GM23338 (cell line): ENCODE results near the gene CHCHD6. TPM values are rescaled to one million over a fixed set of nuclear protein-coding genes. Genes with fewer than 3 reads are reported as not detected.

Experiments
- ATAC-seq: fragments of 200-7000 bp; cut with Tn5 transposase; 3 replicates; pipeline ENCODE4 v1.9.1; 2020
- DNase-seq: peaks from one replicate; pipeline ENCODE4 v3.0.0-alpha.2; 2015; ENCODE audit warnings: low spot score
- H2AFZ ChIP-seq: fragments of 200-600 bp; sonication (generic); 2 replicates; pipeline ENCODE4 v1.8.0; 2016; ENCODE audit warnings: antibody characterized with exemption, mild to moderate bottlenecking, moderate library complexity
- H3F3A ChIP-seq: fragments of 200-600 bp; sonication (generic); replicated peaks from 2 replicates; pipeline ENCODE4 v1.8.0; 2017; ENCODE audit warnings: antibody characterized with exemption, mixed run types, low read depth
- H3K27ac ChIP-seq: fragments of 200-600 bp; sonication (generic); 2 replicates; pipeline ENCODE4 v1.6.1; 2016; ENCODE audit warnings: low read depth
- H3K27me3 ChIP-seq: fragments of 200-600 bp; sonication (generic); 2 replicates; pipeline ENCODE4 v1.8.0; 2016; ENCODE audit warnings: mild to moderate bottlenecking, mixed run types, moderate library complexity; ENCODE audit not compliant: insufficient read depth
- H3K36me3 ChIP-seq: fragments of 200-600 bp; sonication (generic); 2 replicates; pipeline ENCODE4 v1.8.0; 2016; ENCODE audit warnings: mild to moderate bottlenecking; ENCODE audit not compliant: insufficient read depth
- H3K4me1 ChIP-seq: fragments of 200-600 bp; sonication (generic); 2 replicates; pipeline ENCODE4 v1.8.0; 2016; ENCODE audit warnings: mild to moderate bottlenecking, moderate library complexity; ENCODE audit not compliant: insufficient read depth
- H3K4me2 ChIP-seq: fragments of 200-600 bp; sonication (generic); 2 replicates; pipeline ENCODE4 v1.7.1; 2017; ENCODE audit warnings: mixed run types
- H3K4me3 ChIP-seq: fragments of 200-600 bp; sonication (generic); 2 replicates; pipeline ENCODE4 v1.6.1; 2016; ENCODE audit warnings: mixed run types
- H3K79me2 ChIP-seq: fragments of 200-600 bp; sonication (generic); replicated peaks from 2 replicates; pipeline ENCODE4 v1.8.0; 2017; ENCODE audit warnings: mild to moderate bottlenecking; ENCODE audit not compliant: insufficient read depth
- H3K9me2 ChIP-seq: fragments of 200-600 bp; sonication (generic); 2 replicates; pipeline ENCODE4 v1.8.0; 2017; ENCODE audit not compliant: insufficient read depth
- H4K20me1 ChIP-seq: fragments of 200-600 bp; sonication (generic); replicated peaks from 2 replicates; pipeline ENCODE4 v1.8.0; 2017; ENCODE audit warnings: mild to moderate bottlenecking; ENCODE audit not compliant: insufficient read depth
- H3K27ac Mint-ChIP-seq: 2 replicates; pipeline ENCODE4 v1.8.0; 2020; ENCODE audit warnings: inconsistent platforms, mild to moderate bottlenecking, moderate library complexity, mixed read lengths
- H3K27me3 Mint-ChIP-seq: 3 replicates; pipeline ENCODE4 v1.8.0; 2022; ENCODE audit warnings: low read depth, mild to moderate bottlenecking, moderate library complexity, mixed read lengths, inconsistent platforms; ENCODE audit not compliant: insufficient read depth, poor library complexity
- H3K36me3 Mint-ChIP-seq: 3 replicates; pipeline ENCODE4 v1.8.0; 2021; ENCODE audit warnings: low read depth, mild to moderate bottlenecking, inconsistent platforms, moderate library complexity, mixed read lengths
- H3K4me1 Mint-ChIP-seq: 3 replicates; pipeline ENCODE4 v1.8.0; 2020; ENCODE audit warnings: mild to moderate bottlenecking, inconsistent platforms, mixed read lengths
- H3K4me3 Mint-ChIP-seq: 3 replicates; pipeline ENCODE4 v1.8.0; 2021; ENCODE audit warnings: moderate library complexity, mild to moderate bottlenecking, inconsistent platforms, mixed read lengths
- H3K9me3 Mint-ChIP-seq: 3 replicates; pipeline ENCODE4 v1.8.0; 2020; ENCODE audit warnings: moderate library complexity, mild to moderate bottlenecking, inconsistent platforms, mixed read lengths
- CREB1 ChIP-seq: fragments of 250-450 bp; sonication (Bioruptor Pico); IDR thresholded peaks from 2 replicates; pipeline ENCODE4 v1.5.0; 2020; ENCODE audit warnings: low read depth, mild to moderate bottlenecking, moderate library complexity
- CTCF ChIP-seq, 2 experiments: fragments of 200-600 bp in 1 of 2; sonication (generic) in 1 of 2; conservative IDR thresholded peaks; 2 replicates each; pipeline versions ENCODE4 v1.5.1 to v1.6.1; 2016 to 2017; ENCODE audit warnings: antibody characterized with exemption in 2 of 2, low read depth in 2 of 2, mild to moderate bottlenecking in 2 of 2, moderate library complexity in 1 of 2
- EZH2 ChIP-seq: fragments of 200-600 bp; sonication (generic); IDR thresholded peaks from one replicate; pipeline ENCODE4 v1.8.0; 2017; ENCODE audit warnings: antibody characterized with exemption, mild to moderate bottlenecking, low read depth; ENCODE audit not compliant: unreplicated experiment
- EZH2phosphoT487 ChIP-seq: fragments of 200-600 bp; sonication (generic); IDR thresholded peaks from one replicate; pipeline ENCODE4 v1.8.1; 2018; ENCODE audit warnings: antibody characterized with exemption; ENCODE audit not compliant: unreplicated experiment
- JUNB ChIP-seq: IDR thresholded peaks from one replicate; pipeline ENCODE4 v1.6.1; 2016; ENCODE audit warnings: antibody characterized with exemption; ENCODE audit not compliant: unreplicated experiment
- POLR2AphosphoS5 ChIP-seq: IDR thresholded peaks from 2 replicates; pipeline ENCODE4 v1.6.1; 2016; ENCODE audit warnings: antibody characterized with exemption, low read depth
- REST ChIP-seq: IDR thresholded peaks from one replicate; pipeline ENCODE4 v1.6.1; 2018; ENCODE audit warnings: antibody characterized with exemption; ENCODE audit not compliant: unreplicated experiment
- STAT1 ChIP-seq: IDR thresholded peaks from one replicate; pipeline ENCODE4 v1.6.1; 2016; ENCODE audit warnings: antibody characterized with exemption; ENCODE audit not compliant: unreplicated experiment
- ZNF331 ChIP-seq: fragments of 250-450 bp; sonication (Bioruptor Pico); IDR thresholded peaks from 2 replicates; pipeline ENCODE4 v1.5.0; 2020; ENCODE audit warnings: low read depth, mild to moderate bottlenecking, moderate library complexity
- ZNF462 ChIP-seq: fragments of 250-450 bp; sonication (Bioruptor Pico); IDR thresholded peaks from 2 replicates; pipeline ENCODE4 v1.5.0; 2020; ENCODE audit warnings: mild to moderate bottlenecking, moderate library complexity
- polyA plus RNA-seq: library from polyadenylated mRNA; unstranded; fragments of >200 nt; fragmentation: Nextera tagmentation; extraction: Ambion mirVana; gene quantifications from 2 replicates; pipeline ENCODE4 v1.2.1, GENCODE V29; 2016
- total RNA-seq: library from RNA; depleted of rRNA; stranded (reverse); fragments of >200 nt; shearing (Covaris generic); gene quantifications from 2 replicates; pipeline ENCODE4 v1.2.3, GENCODE V29; 2014
- TF ChIP-seq, protein P1 (sequence below): IDR thresholded peaks from 2 replicates; pipeline ENCODE4 v1.6.1; 2016; ENCODE audit warnings: antibody characterized with exemption

CHCHD6 gene
- total and polyA plus RNA-seq, 2 experiments from 2014 or later, result 28.8 to 43.0 TPM

GRCh38 chr3:126934031-126934531, 230.0 kb downstream of the CHCHD6 start (continued):
- TF ChIP-seq ZNF462 (CRISPR knock-in tag), result no peak
- TF ChIP-seq STAT1, result no peak
- no peak for TF ChIP-seq EZH2
- TF ChIP-seq POLR2AphosphoS5, result no peak
- TF ChIP-seq, protein P1, sequence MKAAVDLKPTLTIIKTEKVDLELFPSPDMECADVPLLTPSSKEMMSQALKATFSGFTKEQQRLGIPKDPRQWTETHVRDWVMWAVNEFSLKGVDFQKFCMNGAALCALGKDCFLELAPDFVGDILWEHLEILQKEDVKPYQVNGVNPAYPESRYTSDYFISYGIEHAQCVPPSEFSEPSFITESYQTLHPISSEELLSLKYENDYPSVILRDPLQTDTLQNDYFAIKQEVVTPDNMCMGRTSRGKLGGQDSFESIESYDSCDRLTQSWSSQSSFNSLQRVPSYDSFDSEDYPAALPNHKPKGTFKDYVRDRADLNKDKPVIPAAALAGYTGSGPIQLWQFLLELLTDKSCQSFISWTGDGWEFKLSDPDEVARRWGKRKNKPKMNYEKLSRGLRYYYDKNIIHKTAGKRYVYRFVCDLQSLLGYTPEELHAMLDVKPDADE, result no peak
- no peak for TF ChIP-seq CTCF (conservative IDR thresholded peaks at IDR 0.05; ENCODE audit: low read depth in 2 of 2)

- H3K4me3 Mint-ChIP-seq, result no peak overlapping the region
- no peaks in the 10 kb centered on the region for H3K9me3 Mint-ChIP-seq
- Histone ChIP-seq H3K4me2 (no peak overlapping the region), H3F3A (no peaks in the 10 kb centered on the region), H3K79me2 (no peaks in the 10 kb centered on the region), H2AFZ (no peak overlapping the region), H3K9me2 (no peaks in the 10 kb centered on the region), H3K27me3 (no peaks in the 10 kb centered on the region), H3K36me3 (no peaks in the 10 kb centered on the region), H4K20me1 (no peaks in the 10 kb centered on the region), H3K27ac (no peak overlapping the region), H3K4me3 (no peak overlapping the region), H3K4me1 (no peaks in the 10 kb centered on the region)
- DNase-seq (no peak), ATAC-seq (no peak)
- peaks cover 9% of the 10 kb centered on the region for H3K4me1 Mint-ChIP-seq
- no peak overlapping the region for H3K27ac Mint-ChIP-seq
- H3K36me3 Mint-ChIP-seq, result no peaks in the 10 kb centered on the region
- peaks cover 3% of the 10 kb centered on the region for H3K27me3 Mint-ChIP-seq
- no peak for TF ChIP-seq POLR2AphosphoS5
- no peak for TF ChIP-seq ZNF331 (CRISPR knock-in tag)
- no peak for TF ChIP-seq JUNB
- TF ChIP-seq CREB1, result no peak
- TF ChIP-seq STAT1, result no peak
- no peak for TF ChIP-seq EZH2phosphoT487
- TF ChIP-seq, protein P1, result no peak
- TF ChIP-seq REST, result no peak
Observed at GRCh38 chr3:126934991-126935390, 231.0 kb downstream of the CHCHD6 start.
